RWPE1 (cell line): ENCODE measurements around the gene KCNJ10.

ENCODE experiments used
- CTCF ChIA-PET: fragments of 350-600 bp; sonication (Branson Sonifier 250); formaldehyde crosslinking; extraction: SDS; loops from one replicate; lab custom pipeline; 2021; lab: Yijun Ruan, JAX
- POLR2A ChIA-PET: fragments of 400-600 bp; formaldehyde crosslinking; extraction: SDS; loops from one replicate; lab custom pipeline; 2020; ENCODE audit warnings: antibody characterized with exemption; ENCODE audit not compliant: low non-redundant PET; lab: Yijun Ruan, JAX
- DNase-seq: peaks from one replicate; pipeline ENCODE4 v3.0.0; 2012; ENCODE audit warnings: low spot score
- H3K27ac ChIP-seq: fragments of 450-650 bp; 2 replicates; pipeline ENCODE4 v1.5.1; 2017
- CTCF ChIP-seq: fragments of 450-650 bp; conservative IDR thresholded peaks from 2 replicates; pipeline ENCODE4 v1.5.1; 2017; ENCODE audit warnings: low read depth, mild to moderate bottlenecking

Gene KCNJ10

GRCh38 chr1:160049101-160049500, 20.9 kb downstream of the KCNJ10 start:
- TF ChIP-seq CTCF, result no peak
- ChIA-PET POLR2A (no interaction called here), CTCF (interaction anchor here (0.9 kb wide), 1 partner anchor 35 kb away, joined by 3 read pairs; no protein-coding TSS in a partner anchor)
- DNase-seq, result no peak
- H3K27ac ChIP-seq, result no peak overlapping the region

GRCh38 chr1:160048335-160048734, 21.6 kb downstream of the KCNJ10 start:
- no peak overlapping the region for H3K27ac ChIP-seq
- ChIA-PET CTCF (interaction anchor here (0.9 kb wide), 1 partner anchor 36 kb away, joined by 3 read pairs; no protein-coding TSS in a partner anchor), POLR2A (no interaction called here)
- TF ChIP-seq CTCF, result no peak
- no peak for DNase-seq

GRCh38 chr1:160047111-160047991, 22.6 kb downstream of the KCNJ10 start:
- CTCF ChIA-PET, result interaction anchor here (0.6 to 2.5 kb wide), 12 partner anchors 10 to 244 kb away, joined by 3 to 47 read pairs (median 4); partner anchors contain the start of gene KCNJ9
- no peak for DNase-seq
- POLR2A ChIA-PET, result no interaction called here
- H3K27ac ChIP-seq, result no peak overlapping the region
- no peak for TF ChIP-seq CTCF

- no peak overlapping the region for H3K27ac ChIP-seq
- ChIA-PET CTCF (interaction anchor here (0.6 to 2.5 kb wide), 22 partner anchors 9 to 1925 kb away, joined by 3 to 47 read pairs (median 4); partner anchors contain the start of gene KCNJ9), POLR2A (interaction anchor here (0.7 kb wide), 1 partner anchor 36 kb away, joined by 7 read pairs; no protein-coding TSS in a partner anchor)
- peak; percentile 46 for TF ChIP-seq CTCF
- DNase-seq, result peak; percentile 70
Observed at GRCh38 chr1:160046494-160047110, 23.4 kb downstream of the KCNJ10 start.

- DNase-seq, result no peak
- no peak overlapping the region for H3K27ac ChIP-seq
- CTCF ChIA-PET, result interaction anchor here (0.8 to 2.5 kb wide), 8 partner anchors 11 to 246 kb away, joined by 3 to 47 read pairs (median 4); partner anchors contain the start of gene KCNJ9
- no peak for TF ChIP-seq CTCF
- POLR2A ChIA-PET, result interaction anchor here (0.6 kb wide), 1 partner anchor 33 kb away, joined by 3 read pairs; no protein-coding TSS in a partner anchor
Observed at GRCh38 chr1:160045653-160046052, 24.3 kb downstream of the KCNJ10 start.

GRCh38 chr1:160043543-160043942, 26.4 kb downstream of the KCNJ10 start:
- ChIA-PET POLR2A (no interaction called here), CTCF (interaction anchor here (1.1 kb wide), 1 partner anchor 42 kb away, joined by 4 read pairs; no protein-coding TSS in a partner anchor)
- no peak for DNase-seq
- TF ChIP-seq CTCF, result no peak
- no peak overlapping the region for H3K27ac ChIP-seq
